Ishikawa (cell line): Measurements from ENCODE around the gene SPDYE6.

Experiments
- CEBPB ChIP-seq: IDR thresholded peaks from 2 replicates; pipeline ENCODE4 v1.6.1; 2012
- CREB1 ChIP-seq: IDR thresholded peaks from 2 replicates; pipeline ENCODE4 v1.6.1; 2012; ENCODE audit warnings: low read depth
- EGR1 ChIP-seq: IDR thresholded peaks from 2 replicates; pipeline ENCODE4 v1.6.1; 2012
- EP300 ChIP-seq: IDR thresholded peaks from 2 replicates; pipeline ENCODE4 v1.6.1; 2012; ENCODE audit warnings: borderline replicate concordance
- FOXM1 ChIP-seq: IDR thresholded peaks from 2 replicates; pipeline ENCODE4 v1.6.1; 2012; ENCODE audit warnings: low read depth, borderline replicate concordance
- MAX ChIP-seq: IDR thresholded peaks from 2 replicates; pipeline ENCODE4 v1.6.1; 2012
- NFIC ChIP-seq: IDR thresholded peaks from 2 replicates; pipeline ENCODE4 v1.6.1; 2012
- RAD21 ChIP-seq: IDR thresholded peaks from 2 replicates; pipeline ENCODE4 v1.6.1; 2012; ENCODE audit warnings: low read depth
- REST ChIP-seq: IDR thresholded peaks from 2 replicates; pipeline ENCODE4 v1.6.1; 2012; ENCODE audit warnings: low read depth, mild to moderate bottlenecking
- TAF1 ChIP-seq: IDR thresholded peaks from 2 replicates; pipeline ENCODE4 v1.6.1; 2012; ENCODE audit warnings: low read depth, mild to moderate bottlenecking
- TCF12 ChIP-seq: IDR thresholded peaks from 2 replicates; pipeline ENCODE4 v1.6.1; 2012; ENCODE audit warnings: low read depth
- TEAD4 ChIP-seq: IDR thresholded peaks from 2 replicates; pipeline ENCODE4 v1.6.1; 2012
- YY1 ChIP-seq: IDR thresholded peaks from 2 replicates; pipeline ENCODE4 v1.6.1; 2012; ENCODE audit warnings: low read depth
- ZBTB7A ChIP-seq: IDR thresholded peaks from 2 replicates; pipeline ENCODE4 v1.6.1; 2012; ENCODE audit warnings: low read depth
- TF ChIP-seq, protein P1 (sequence below): IDR thresholded peaks from 2 replicates; pipeline ENCODE4 v1.6.1; 2012

The SPDYE6 gene

GRCh38 chr7:102390697-102391484 lies 34.6 kb upstream of the SPDYE6 start:
- TF ChIP-seq RAD21 (peak; percentile 88), YY1 (no peak)

GRCh38 chr7:102389810-102390209 lies 33.6 kb upstream of the SPDYE6 start:
- TF ChIP-seq FOXM1, result no peak
- TF ChIP-seq ZBTB7A, result no peak
- TF ChIP-seq TAF1, result no peak
- TF ChIP-seq REST, result no peak
- TF ChIP-seq TCF12, result no peak
- TF ChIP-seq, protein P1, sequence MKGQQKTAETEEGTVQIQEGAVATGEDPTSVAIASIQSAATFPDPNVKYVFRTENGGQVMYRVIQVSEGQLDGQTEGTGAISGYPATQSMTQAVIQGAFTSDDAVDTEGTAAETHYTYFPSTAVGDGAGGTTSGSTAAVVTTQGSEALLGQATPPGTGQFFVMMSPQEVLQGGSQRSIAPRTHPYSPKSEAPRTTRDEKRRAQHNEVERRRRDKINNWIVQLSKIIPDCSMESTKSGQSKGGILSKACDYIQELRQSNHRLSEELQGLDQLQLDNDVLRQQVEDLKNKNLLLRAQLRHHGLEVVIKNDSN, result no peak
- TF ChIP-seq EP300, result no peak
- no peak for TF ChIP-seq CEBPB
- no peak for TF ChIP-seq EGR1

DNA sequence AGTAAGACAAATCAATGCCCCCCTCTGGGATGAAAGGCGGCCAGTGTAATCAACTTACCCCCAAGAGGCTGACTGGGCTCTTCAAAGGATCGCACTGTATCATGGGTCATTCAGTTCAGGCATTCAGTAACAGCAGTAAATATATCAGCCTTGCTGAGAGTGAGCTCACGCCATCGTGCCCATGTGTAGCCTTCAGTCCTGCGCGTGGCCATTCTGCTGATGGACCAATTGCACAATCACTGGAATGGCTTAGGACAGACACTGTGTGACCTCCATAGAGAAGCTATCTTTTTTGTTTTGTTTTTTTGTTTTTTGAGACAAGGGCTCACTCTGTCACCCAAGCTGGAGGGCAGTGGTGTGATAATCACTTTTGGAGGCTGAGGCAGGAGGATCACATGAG lies 30.8 kb upstream of the SPDYE6 start:
- TF ChIP-seq YY1 (no peak), CEBPB (peak; percentile 31; the same call in 1 of the 2 replicates)

GRCh38 chr7:102376964-102377466 lies 20.8 kb upstream of the SPDYE6 start:
- TF ChIP-seq TCF12 (no peak), TAF1 (no peak), MAX (no peak), EP300 (no peak)

DNA sequence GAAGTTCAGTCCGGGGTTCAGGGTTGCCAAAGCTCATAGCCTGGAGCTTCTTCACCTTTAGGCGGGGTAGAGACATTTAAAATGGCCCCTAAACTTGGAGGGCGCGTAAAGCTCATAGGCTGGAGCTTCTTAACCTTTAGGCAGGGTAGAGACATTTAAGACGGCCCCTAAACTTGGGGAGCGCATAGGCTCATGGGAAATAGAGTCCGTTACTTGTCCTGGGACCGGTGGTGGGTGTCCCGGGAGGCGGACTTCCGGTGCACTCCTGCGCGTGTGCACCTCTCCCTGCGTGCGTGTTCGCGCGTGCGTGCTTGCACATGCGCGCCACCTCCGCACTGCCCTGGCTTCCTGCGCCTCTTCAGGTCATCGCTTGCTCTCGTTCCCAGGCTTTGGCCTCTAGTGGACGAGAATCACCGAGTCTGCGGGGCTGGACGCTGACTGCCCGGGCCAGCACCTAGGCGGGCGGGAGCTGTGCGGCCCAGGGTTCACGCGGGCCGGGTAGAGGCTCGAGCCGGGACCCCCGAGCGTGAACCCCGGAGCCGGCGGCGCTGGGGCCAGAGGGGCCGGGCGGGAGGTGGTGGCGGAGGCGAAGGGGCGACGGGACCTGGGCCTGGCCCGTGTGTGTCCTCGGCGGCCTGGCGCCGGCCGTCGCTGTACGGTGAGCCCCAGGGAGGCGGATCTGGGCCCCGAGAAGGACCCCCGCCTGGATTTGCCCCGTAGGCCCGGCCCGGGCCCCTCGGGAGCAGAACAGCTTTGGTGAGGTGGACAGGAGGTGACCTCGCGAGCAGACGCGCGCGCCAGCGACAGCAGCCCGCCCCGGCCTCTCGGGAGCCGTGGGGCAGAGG lies 7.5 kb upstream of the SPDYE6 start:
- TF ChIP-seq TAF1 (peak; percentile 79), MAX (peak; percentile 84), RAD21 (0 out of 2 replicates have a peak, but pooled peaks have one; percentile 1), TEAD4 (peak; percentile 7; the same call in 1 of the 2 replicates), EGR1 (peak; percentile 67)
- TF ChIP-seq, protein P1, result peak; percentile 26; the same call in 1 of the 2 replicates

GRCh38 chr7:102326157-102326889 lies 29.9 kb downstream of the SPDYE6 start:
- TF ChIP-seq TAF1, result no peak
- no peak for TF ChIP-seq MAX
- no peak for TF ChIP-seq RAD21
- no peak for TF ChIP-seq FOXM1
- TF ChIP-seq EGR1, result no peak

GRCh38 chr7:102323914-102324195 lies 32.4 kb downstream of the SPDYE6 start:
- TF ChIP-seq CEBPB (no peak), TAF1 (no peak), ZBTB7A (no peak), FOXM1 (no peak), REST (no peak), TCF12 (no peak), NFIC (no peak), TEAD4 (no peak), YY1 (no peak), EGR1 (no peak), MAX (no peak), CREB1 (no peak), EP300 (no peak), RAD21 (no peak)
- TF ChIP-seq, protein P1, result no peak
